ENCODE data around the gene MIOX. TPM values are rescaled to one million over a fixed set of nuclear protein-coding genes. Genes with fewer than 3 reads are reported as not detected.

The MIOX gene
- total and polyA plus RNA-seq, 2 of the 13 experiments (the other 11 are each of a cell fraction or from before 2014, with no cell fraction given): 1.5 to 2.9 TPM

GRCh38 chr22:50471197-50471847 lies 15.3 kb upstream of the MIOX start (continued):
- no peak for TF ChIP-seq SRSF1 (optimal IDR thresholded peaks at IDR 0.05; ENCODE audit: low read depth, low read length)

- Histone ChIP-seq H3K4me1 (ENCODE audit: insufficient read depth, low read length) (peaks cover 55% of the 10 kb centered on the region), H3K27me3 (ENCODE audit: control insufficient read depth in 1 of 2, insufficient read depth in 2 of 2, low read length in 2 of 2) (no peaks in the 10 kb centered on the region), H3K9me3 (ENCODE audit: low read length) (no peaks in the 10 kb centered on the region), H3K36me3 (replicated peaks in 1 of 2; ENCODE audit: control insufficient read depth in 1 of 2, insufficient read depth in 2 of 2, low read length in 2 of 2) (peaks cover 6% of the 10 kb centered on the region in 2 experiments; a peak in 4 of 5 replicates), H3K4me2 (ENCODE audit: low read depth, low read length) (no peak overlapping the region), H4K20me1 (ENCODE audit: insufficient read depth, low read length) (peaks cover 35% of the 10 kb centered on the region), H3K27ac (ENCODE audit: extremely low read length, insufficient read depth, low read length) (no peak overlapping the region), H3K79me2 (ENCODE audit: insufficient read depth, low read length) (peaks cover 50% of the 10 kb centered on the region), H3K9ac (ENCODE audit: insufficient read depth, low read depth, low read length) (no peak overlapping the region), H2AFZ (ENCODE audit: low read length) (no peak overlapping the region), H3K4me3 (replicated peaks in 1 of 3; ENCODE audit: insufficient read depth in 1 of 3, low read depth in 2 of 3, low read length in 3 of 3) (no peak overlapping the region)
- ATAC-seq (no peak), DNase-seq (ENCODE audit: low spot score) (no peak), FAIRE-seq (no peak)
- in situ Hi-C loops (cut with HindIII; ENCODE audit: extremely low pct_ligation_motif_present, low pct_unique_long_range_greater_than_20kb): no loop called here
- ChIA-PET POLR2A (no interaction called here), CTCF (ENCODE audit: low intra/inter-chr PET ratio, low total read pairs) (no interaction called here)
- no peak for TF ChIP-seq ZBTB20 (CRISPR knock-in tag; IDR thresholded peaks at IDR 0.05; ENCODE audit: borderline replicate concordance, low read depth)
- no peak for TF ChIP-seq SAP130 (CRISPR knock-in tag; IDR thresholded peaks at IDR 0.05; ENCODE audit: low read depth)
- TF ChIP-seq ARNT2 (CRISPR knock-in tag; IDR thresholded peaks at IDR 0.05; ENCODE audit: low read depth): no peak
- intact Hi-C loops (cut with micrococcal nuclease; ENCODE audit: unreplicated experiment): no loop called here
- no TSS peak for BruUV-seq (replicated peaks)
- WGBS (ENCODE audit: low lambda C conversion rate): 100% methylated on average over 3 of the region's 5 CpGs
Observed at GRCh38 chr22:50471962-50472361, 14.7 kb upstream of the MIOX start.

- H3K4me2 ChIP-seq (ENCODE audit: low read depth, low read length): peak overlapping the region; percentile 96
- H3K79me2 ChIP-seq (ENCODE audit: insufficient read depth, low read length): peaks cover 50% of the 10 kb centered on the region
- H4K20me1 ChIP-seq (ENCODE audit: insufficient read depth, low read length): peaks cover 35% of the 10 kb centered on the region
- H3K4me1 ChIP-seq (ENCODE audit: insufficient read depth, low read length): peaks cover 59% of the 10 kb centered on the region
- intact Hi-C loops (cut with micrococcal nuclease; ENCODE audit: unreplicated experiment) (no loop called here), in situ Hi-C loops (cut with HindIII; ENCODE audit: extremely low pct_ligation_motif_present, low pct_unique_long_range_greater_than_20kb) (no loop called here)
- H2AFZ ChIP-seq (ENCODE audit: low read length): no peak overlapping the region
- no peaks in the 10 kb centered on the region for H3K9me3 ChIP-seq (ENCODE audit: low read length)
- ChIA-PET CTCF (ENCODE audit: low intra/inter-chr PET ratio, low total read pairs) (interaction anchor here (1.1 to 1.7 kb wide), 2 partner anchors 25 to 27 kb away, joined by 3 to 6 read pairs; no protein-coding TSS in a partner anchor), POLR2A (interaction anchor here (0.7 to 1.3 kb wide), 3 partner anchors 11 to 167 kb away, joined by 3 to 4 read pairs (median 3); partner anchors contain the start of gene SCO2)
- no TSS peak for BruUV-seq (replicated peaks)
- H3K4me3 ChIP-seq (replicated peaks in 1 of 3; ENCODE audit: insufficient read depth in 1 of 3, low read depth in 2 of 3, low read length in 3 of 3): peak overlapping the region in 2 of 3 experiments; percentile 2 to 87; a peak in 1 of 6 replicates
- FAIRE-seq: peak; percentile 54
- peak; percentile 35 for DNase-seq (ENCODE audit: low spot score)
- H3K27me3 ChIP-seq (ENCODE audit: control insufficient read depth in 1 of 2, insufficient read depth in 2 of 2, low read length in 2 of 2): no peaks in the 10 kb centered on the region
- no peak overlapping the region for H3K27ac ChIP-seq (ENCODE audit: extremely low read length, insufficient read depth, low read length)
- 80% methylated on average over 6 of the region's 6 CpGs for WGBS (ENCODE audit: low lambda C conversion rate)
- peak; percentile 63 for ATAC-seq
- peak overlapping the region; percentile 81; the same call in 1 of the 2 replicates for H3K9ac ChIP-seq (ENCODE audit: insufficient read depth, low read depth, low read length)
- H3K36me3 ChIP-seq (replicated peaks in 1 of 2; ENCODE audit: control insufficient read depth in 1 of 2, insufficient read depth in 2 of 2, low read length in 2 of 2): no peaks in the 10 kb centered on the region; a peak in 1 of 5 replicates
- TF ChIP-seq KLF15 (CRISPR knock-in tag; IDR thresholded peaks at IDR 0.05; ENCODE audit: borderline replicate concordance) (no peak), HNRNPL (IDR thresholded peaks at IDR 0.05; ENCODE audit: low read depth, low read length) (0 out of 2 replicates have a peak, but pooled peaks have one; percentile 35), ZNF354B (CRISPR knock-in tag; IDR thresholded peaks at IDR 0.05) (no peak), ZBTB49 (CRISPR knock-in tag; IDR thresholded peaks at IDR 0.05; ENCODE audit: borderline replicate concordance) (no peak), TERF1 (CRISPR knock-in tag; IDR thresholded peaks at IDR 0.05) (no peak), ZNF577 (CRISPR knock-in tag; IDR thresholded peaks at IDR 0.05; ENCODE audit: borderline replicate concordance, low read depth) (no peak), ZNF782 (CRISPR knock-in tag; IDR thresholded peaks at IDR 0.05; ENCODE audit: borderline replicate concordance) (no peak), MZF1 (CRISPR knock-in tag; IDR thresholded peaks at IDR 0.05; ENCODE audit: borderline replicate concordance) (no peak), XBP1 (CRISPR knock-in tag; IDR thresholded peaks at IDR 0.05) (no peak)
Observed at GRCh38 chr22:50473088-50473487, 13.6 kb upstream of the MIOX start.
